ENCODE results near the gene WNT7A.

- TF ChIP-seq CTCF (IDR thresholded peaks at IDR 0.05) (no peak), POLR2A (IDR thresholded peaks at IDR 0.05) (no peak)
Observed at GRCh38 chr3:13892304-13892703, 12.4 kb upstream of the WNT7A start.

Data from prostate gland (tissue), 2 donors.